Nephron (organoid): ENCODE data around the gene PITPNC1.
A peak's percentile ranks its signal among the peaks of the same experiment; 100 is the strongest.
"Not testable (repeated sequence)": the region's sequence is repeated elsewhere in the genome, so short reads cannot be mapped to it uniquely, and the experiment has no call there.

ENCODE experiments used
- H3K27ac Mint-ChIP-seq, 3 experiments: 2 replicates each; pipeline ENCODE4 v1.8.0; 2020; ENCODE audit warnings: mixed read lengths in 3 of 3, mild to moderate bottlenecking in 2 of 3, moderate library complexity in 1 of 3
- H3K27me3 Mint-ChIP-seq: 2 replicates; pipeline ENCODE4 v1.8.0; 2021; ENCODE audit warnings: low read depth, mild to moderate bottlenecking, moderate library complexity, mixed read lengths
- H3K36me3 Mint-ChIP-seq: 2 replicates; pipeline ENCODE4 v1.8.0; 2020; ENCODE audit warnings: low read depth, mixed read lengths
- H3K4me1 Mint-ChIP-seq: 2 replicates; pipeline ENCODE4 v1.8.0; 2020; ENCODE audit warnings: mixed read lengths
- H3K4me3 Mint-ChIP-seq, 3 experiments: 2 replicates each; pipeline ENCODE4 v1.8.0; 2020; ENCODE audit warnings: mild to moderate bottlenecking in 3 of 3, mixed read lengths in 3 of 3, moderate library complexity in 2 of 3
- H3K9me3 Mint-ChIP-seq: 2 replicates; pipeline ENCODE4 v1.8.0; 2020; ENCODE audit warnings: mixed read lengths
- CTCF ChIP-seq, 3 experiments: fragments of 200-600 bp; sonication (generic); IDR thresholded peaks; one replicate each; pipeline ENCODE4 v1.5.0; 2021; ENCODE audit warnings: antibody characterized with exemption in 3 of 3; ENCODE audit not compliant: unreplicated experiment in 3 of 3

PITPNC1 gene

GRCh38 chr17:67492824-67493517, 115.9 kb downstream of the PITPNC1 start:
- no peak for TF ChIP-seq CTCF (IDR thresholded peaks at IDR 0.05; ENCODE audit: unreplicated experiment in 3 of 3)
- no peak overlapping the region for H3K4me3 Mint-ChIP-seq
- H3K4me1 Mint-ChIP-seq: peaks cover 43% of the 10 kb centered on the region
- H3K9me3 Mint-ChIP-seq: no peaks in the 10 kb centered on the region
- H3K27me3 Mint-ChIP-seq: peaks cover 15% of the 10 kb centered on the region
- no peaks in the 10 kb centered on the region for H3K36me3 Mint-ChIP-seq
- H3K27ac Mint-ChIP-seq: peak overlapping the region in 1 of 3 experiments; percentile 18

- Mint-ChIP-seq H3K27ac (no peak overlapping the region), H3K4me1 (peaks cover 41% of the 10 kb centered on the region), H3K9me3 (no peaks in the 10 kb centered on the region), H3K4me3 (no peak overlapping the region), H3K27me3 (peaks cover 15% of the 10 kb centered on the region), H3K36me3 (no peaks in the 10 kb centered on the region)
- TF ChIP-seq CTCF (IDR thresholded peaks at IDR 0.05; ENCODE audit: unreplicated experiment in 3 of 3): no peak
These were observed 116.7 kb downstream of the PITPNC1 start for GRCh38 chr17:67493812-67494211.

- not testable (repeated sequence) for H3K4me3 Mint-ChIP-seq, H3K27me3 Mint-ChIP-seq, H3K9me3 Mint-ChIP-seq, H3K36me3 Mint-ChIP-seq
- Mint-ChIP-seq H3K27ac (peak overlapping the region in 1 of 3 experiments; percentile 22), H3K4me1 (peaks cover 33% of the 10 kb centered on the region)
These were observed 118.5 kb downstream of the PITPNC1 start for GRCh38 chr17:67495534-67495933.

GRCh38 chr17:67496286-67496685, 119.2 kb downstream of the PITPNC1 start:
- Mint-ChIP-seq H3K27ac (no peak overlapping the region), H3K4me3 (no peak overlapping the region), H3K4me1 (peaks cover 28% of the 10 kb centered on the region), H3K27me3 (peaks cover 6% of the 10 kb centered on the region), H3K9me3 (no peaks in the 10 kb centered on the region), H3K36me3 (no peaks in the 10 kb centered on the region)
- TF ChIP-seq CTCF (IDR thresholded peaks at IDR 0.05; ENCODE audit: unreplicated experiment in 3 of 3): no peak

GRCh38 chr17:67499685-67500084, 122.6 kb downstream of the PITPNC1 start:
- no peak overlapping the region for H3K4me3 Mint-ChIP-seq
- peaks cover 6% of the 10 kb centered on the region for H3K4me1 Mint-ChIP-seq
- TF ChIP-seq CTCF (IDR thresholded peaks at IDR 0.05; ENCODE audit: unreplicated experiment in 3 of 3): no peak
- H3K27me3 Mint-ChIP-seq: no peaks in the 10 kb centered on the region
- no peak overlapping the region for H3K27ac Mint-ChIP-seq
- H3K36me3 Mint-ChIP-seq: no peaks in the 10 kb centered on the region
- no peaks in the 10 kb centered on the region for H3K9me3 Mint-ChIP-seq

- H3K9me3 Mint-ChIP-seq: no peaks in the 10 kb centered on the region
- H3K27me3 Mint-ChIP-seq: no peaks in the 10 kb centered on the region
- no peaks in the 10 kb centered on the region for H3K36me3 Mint-ChIP-seq
- H3K27ac Mint-ChIP-seq: no peak overlapping the region
- peaks cover 6% of the 10 kb centered on the region for H3K4me1 Mint-ChIP-seq
- H3K4me3 Mint-ChIP-seq: no peak overlapping the region
- TF ChIP-seq CTCF (IDR thresholded peaks at IDR 0.05; ENCODE audit: unreplicated experiment in 3 of 3): no peak
These were observed 123.2 kb downstream of the PITPNC1 start for GRCh38 chr17:67500261-67500660.
